AG08396 (cell line): ENCODE data around the gene CPS1.

Source experiments
- DNase-seq: peaks from one replicate; pipeline ENCODE4 v3.0.0; 2012; ENCODE audit warnings: low spot score, mixed read lengths

The CPS1 gene

DNA sequence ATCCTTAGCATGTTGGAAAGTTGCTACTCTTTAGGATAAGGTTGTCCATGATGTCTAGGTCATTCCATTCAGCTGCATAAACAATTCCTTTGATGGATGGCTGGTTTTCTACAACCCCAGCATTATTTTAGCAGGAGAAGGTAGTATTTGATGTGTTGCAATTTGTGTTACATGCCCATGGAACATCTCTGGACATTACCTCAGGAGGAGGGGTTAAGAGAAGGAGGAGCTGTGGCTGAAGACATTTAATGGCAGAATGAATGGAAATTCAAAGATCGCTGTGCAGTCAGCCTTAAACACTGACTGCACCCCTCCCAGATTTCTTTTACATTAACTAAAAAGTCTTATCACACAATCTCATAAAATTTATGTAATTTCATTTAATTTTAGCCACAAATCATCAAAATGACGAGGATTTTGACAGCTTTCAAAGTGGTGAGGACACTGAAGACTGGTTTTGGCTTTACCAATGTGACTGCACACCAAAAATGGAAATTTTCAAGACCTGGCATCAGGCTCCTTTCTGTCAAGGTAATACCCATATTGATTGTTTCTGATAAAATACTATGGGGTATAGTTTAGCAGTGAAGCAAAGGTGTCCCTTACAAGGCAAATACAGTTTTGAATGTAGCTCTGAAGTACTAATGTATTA lies at the start of gene CPS1:
CPS1 (plus strand) TSS at position 271 of the 652 bp plus-strand sequence; CDS start at position 406, 135 bp downstream.
- DNase-seq, result no peak

- no peak for DNase-seq
Observed at GRCh38 chr2:210515911-210516310, 40.5 kb upstream of the CPS1 start.

DNA sequence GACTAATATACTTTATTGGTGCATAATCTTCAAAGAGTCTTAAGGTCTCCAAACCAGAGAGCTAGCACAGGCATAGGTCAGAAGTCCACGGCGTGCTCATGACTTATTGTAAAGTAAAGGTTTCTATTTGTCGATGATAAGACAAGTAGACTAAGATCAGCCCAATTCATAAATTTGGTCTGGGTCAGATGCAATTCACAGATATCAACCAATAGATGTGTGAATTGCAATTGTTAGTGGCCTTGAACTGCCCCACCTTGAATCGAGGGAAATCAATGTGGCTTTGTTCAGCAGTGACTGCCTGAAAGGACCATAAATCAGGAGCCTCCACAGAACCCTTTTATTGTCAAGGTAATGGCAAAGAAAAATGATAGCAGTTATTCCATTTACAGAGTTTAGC lies 39.1 kb upstream of the CPS1 start:
- no peak for DNase-seq

GRCh38 chr2:210519594-210519993 lies 36.8 kb upstream of the CPS1 start:
- DNase-seq, result no peak

DNA sequence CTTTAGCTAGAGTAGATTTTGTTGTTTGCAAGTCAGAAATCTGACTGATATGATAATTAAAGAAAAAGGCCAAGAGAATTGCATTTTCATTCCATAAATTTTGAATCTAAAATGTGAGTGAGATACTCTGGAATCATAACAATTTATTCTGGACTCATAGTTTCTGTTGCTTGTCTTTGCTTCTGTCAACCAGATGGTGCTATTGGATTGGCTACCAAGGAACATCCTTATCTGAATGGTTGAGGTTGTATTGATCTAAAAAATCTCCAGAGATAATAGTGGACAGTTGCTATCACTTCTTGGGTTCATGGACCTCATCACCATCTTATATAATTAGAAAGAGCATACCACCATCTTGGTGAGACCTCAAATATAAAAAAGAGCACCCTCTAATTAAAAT lies 34.0 kb upstream of the CPS1 start:
- DNase-seq, result no peak

GRCh38 chr2:210523650-210524289 lies 32.6 kb upstream of the CPS1 start:
- DNase-seq, result no peak

DNA sequence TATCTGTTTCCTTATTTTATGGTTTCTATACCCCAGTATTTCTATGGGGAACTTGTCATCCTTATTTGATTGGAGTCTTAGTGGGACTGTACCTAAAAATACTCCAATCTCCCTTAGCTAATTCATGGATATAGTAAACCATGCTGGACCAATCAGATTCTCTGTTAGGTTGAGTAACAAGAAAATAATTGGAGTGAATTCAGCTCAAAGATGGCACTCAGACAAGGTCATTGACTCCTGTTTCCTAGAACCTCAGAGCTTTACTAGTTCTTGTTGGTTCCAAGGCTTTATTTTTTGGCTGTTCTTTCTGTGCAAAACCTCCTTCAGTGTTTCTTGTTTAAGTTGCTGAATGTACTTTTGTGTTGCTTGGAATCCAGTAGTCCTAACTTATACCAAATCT lies 31.9 kb upstream of the CPS1 start:
- no peak for DNase-seq

GRCh38 chr2:210527286-210527685 lies 29.1 kb upstream of the CPS1 start:
- no peak for DNase-seq

DNA sequence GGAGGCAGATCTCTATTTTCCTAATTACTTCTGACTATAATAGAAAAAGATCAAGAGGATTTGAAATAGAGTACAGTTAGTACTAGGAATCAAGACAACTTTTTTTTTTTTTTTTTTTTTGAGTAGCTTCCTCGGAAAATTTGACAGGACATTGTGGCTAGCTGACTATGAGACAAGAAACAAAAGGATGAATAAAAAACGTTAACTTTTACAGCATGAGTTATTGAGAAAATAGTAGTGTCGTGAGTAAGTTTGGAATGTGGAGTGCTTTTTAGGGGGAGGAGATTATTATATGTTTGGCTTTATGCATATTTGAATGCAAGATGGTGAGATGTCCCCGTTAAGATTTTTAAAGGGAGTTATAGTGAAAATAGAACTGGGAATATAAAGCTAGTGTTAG lies 27.7 kb upstream of the CPS1 start:
- DNase-seq, result no peak

- DNase-seq, result no peak
Observed at GRCh38 chr2:210531050-210531449, 25.3 kb upstream of the CPS1 start.

- no peak for DNase-seq
Observed at GRCh38 chr2:210531482-210531881, 24.9 kb upstream of the CPS1 start.

- no peak for DNase-seq
Observed at GRCh38 chr2:210533389-210533788, 23.0 kb upstream of the CPS1 start.

DNA sequence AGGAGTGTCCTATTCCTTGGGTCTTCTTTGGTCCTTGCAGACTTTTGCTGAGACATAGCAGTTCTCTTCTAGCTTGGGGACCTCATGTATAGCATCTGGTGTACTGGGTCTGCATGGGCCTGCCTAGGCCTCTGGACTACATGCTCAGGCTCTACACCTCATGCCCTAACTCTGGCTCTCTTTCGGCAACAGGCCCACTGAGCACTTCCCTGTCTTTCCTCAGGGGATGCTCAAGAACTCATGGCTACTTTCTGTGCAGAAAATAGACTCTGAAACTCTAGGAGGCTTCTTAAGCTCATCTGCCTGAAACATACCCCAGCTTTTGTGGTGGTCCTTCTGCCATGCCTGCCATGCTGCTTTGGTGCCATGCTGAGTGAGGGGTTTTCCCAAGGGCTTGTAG lies 21.5 kb upstream of the CPS1 start:
- DNase-seq, result no peak

- no peak for DNase-seq
Observed at GRCh38 chr2:210536973-210537650, 19.3 kb upstream of the CPS1 start.

DNA sequence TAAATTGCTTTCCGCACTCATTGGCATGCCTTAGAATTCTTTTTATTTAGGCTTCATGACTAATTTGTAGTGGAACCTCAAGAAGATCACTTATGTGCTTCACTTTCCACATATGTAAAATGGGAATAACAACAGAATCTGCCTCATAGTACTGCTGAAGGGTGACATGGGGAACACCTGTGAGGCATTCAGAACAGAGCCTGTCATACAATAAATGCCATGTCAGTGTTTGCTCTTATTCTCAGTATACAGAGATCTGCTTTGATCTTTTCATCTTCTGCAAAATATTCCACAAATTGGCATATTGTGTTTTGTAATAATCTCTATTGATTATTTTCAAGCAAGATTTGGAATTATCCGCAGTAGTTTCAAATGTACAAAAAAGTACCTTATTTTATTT lies 17.4 kb upstream of the CPS1 start:
- no peak for DNase-seq

DNA sequence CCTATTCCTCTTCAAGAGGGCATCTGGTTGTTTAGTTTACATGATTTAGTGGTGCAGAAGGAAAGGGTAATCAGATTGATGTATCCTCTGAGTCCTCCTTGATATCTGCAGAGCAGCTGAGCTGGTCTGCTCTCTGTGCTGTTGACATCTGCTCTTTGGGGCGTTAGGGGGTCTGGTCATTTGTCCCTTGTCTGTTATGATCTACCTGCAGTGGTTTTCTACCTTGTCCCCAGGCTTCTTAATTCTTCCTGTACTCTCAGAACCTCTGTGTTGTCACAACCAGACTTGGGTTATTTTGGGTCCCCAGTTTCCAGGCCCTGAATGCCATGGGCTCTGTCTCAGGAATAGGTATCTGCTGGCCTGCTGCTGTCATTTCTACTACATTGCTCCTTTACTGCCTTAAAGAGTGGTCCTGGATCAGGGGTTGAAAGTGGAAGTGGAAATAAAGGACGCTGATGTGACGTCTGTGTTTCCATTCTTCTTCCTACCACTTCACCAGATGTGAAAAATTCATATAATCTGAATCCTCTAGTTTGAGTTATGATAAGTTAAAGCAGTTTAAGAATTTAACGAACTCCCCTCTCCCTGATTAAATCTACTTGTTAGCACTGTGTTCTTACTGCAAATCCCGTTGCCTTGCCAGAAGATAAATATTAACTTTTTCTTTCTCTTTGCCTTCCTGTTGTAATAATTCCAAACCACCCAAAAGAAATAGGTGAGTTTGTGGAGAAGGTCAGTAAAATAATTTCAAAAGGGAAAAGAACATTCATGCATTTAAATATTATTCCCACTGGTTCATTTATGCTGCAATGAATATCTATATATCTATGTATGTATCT lies 16.6 kb upstream of the CPS1 start:
- no peak for DNase-seq

DNA sequence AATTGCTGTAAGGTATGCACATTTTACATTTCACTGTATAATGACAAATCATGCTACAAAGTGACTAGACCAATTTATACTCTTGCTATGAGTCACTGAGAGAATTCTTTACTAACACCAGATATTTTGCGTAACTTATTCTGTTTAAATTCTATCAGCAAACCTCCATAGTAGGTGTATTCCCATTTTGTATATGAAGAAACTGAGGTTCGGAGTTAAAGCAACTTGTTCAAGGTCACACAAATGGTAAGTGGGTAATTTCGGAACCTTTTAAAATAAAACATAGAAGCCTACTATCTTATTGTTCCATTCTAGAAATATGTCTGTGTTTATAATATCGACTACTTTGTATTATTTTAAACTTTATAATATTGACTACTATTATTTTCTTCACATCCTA lies 15.9 kb upstream of the CPS1 start:
- no peak for DNase-seq

DNA sequence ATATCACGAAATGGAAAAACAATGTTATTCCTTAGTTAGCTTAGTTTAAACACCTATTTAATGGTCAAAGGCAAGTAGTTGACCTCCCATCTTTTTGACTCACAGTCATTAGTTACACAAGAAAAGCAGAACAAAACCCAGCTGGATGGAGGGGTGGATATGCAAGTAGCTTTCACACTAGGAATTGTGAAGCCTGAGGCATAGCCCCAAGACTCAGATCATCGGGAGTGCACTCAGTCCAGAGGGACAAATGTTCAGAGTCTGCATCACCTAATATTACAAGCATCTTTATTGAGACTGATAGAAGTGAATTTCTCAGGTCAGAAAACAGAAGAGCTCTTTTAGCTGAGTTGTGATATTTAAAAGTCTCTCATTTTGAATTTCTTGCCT lies 15.5 kb upstream of the CPS1 start:
- no peak for DNase-seq

DNA sequence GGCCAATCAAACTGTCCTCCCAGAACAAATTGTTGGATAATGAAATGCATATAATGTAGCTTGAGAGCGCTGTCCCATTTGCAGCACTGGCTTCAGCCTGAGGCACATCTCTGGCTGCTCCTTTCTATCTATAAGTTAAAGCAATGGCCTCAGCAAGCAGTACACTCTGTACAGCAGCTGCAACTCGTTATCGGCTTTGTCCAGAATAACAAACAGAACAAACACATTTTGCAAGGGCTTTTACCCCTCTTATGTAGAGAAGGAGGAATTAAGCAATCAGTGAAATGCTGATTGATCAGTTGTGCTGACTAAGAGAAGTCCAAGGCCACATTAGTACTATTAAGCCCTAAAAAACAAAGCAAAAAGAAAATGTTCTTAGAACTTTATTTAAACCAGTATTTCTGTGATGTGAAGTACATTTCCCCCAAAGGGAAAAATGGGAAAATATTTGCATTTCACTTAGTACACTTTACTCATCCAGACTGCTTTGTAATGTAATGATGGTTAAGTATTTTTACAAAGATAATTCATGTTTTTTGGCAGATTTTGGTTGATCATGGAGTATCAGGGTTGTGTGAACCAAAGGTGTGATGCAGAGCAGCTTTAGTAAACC lies 15.0 kb upstream of the CPS1 start:
- DNase-seq, result no peak

DNA sequence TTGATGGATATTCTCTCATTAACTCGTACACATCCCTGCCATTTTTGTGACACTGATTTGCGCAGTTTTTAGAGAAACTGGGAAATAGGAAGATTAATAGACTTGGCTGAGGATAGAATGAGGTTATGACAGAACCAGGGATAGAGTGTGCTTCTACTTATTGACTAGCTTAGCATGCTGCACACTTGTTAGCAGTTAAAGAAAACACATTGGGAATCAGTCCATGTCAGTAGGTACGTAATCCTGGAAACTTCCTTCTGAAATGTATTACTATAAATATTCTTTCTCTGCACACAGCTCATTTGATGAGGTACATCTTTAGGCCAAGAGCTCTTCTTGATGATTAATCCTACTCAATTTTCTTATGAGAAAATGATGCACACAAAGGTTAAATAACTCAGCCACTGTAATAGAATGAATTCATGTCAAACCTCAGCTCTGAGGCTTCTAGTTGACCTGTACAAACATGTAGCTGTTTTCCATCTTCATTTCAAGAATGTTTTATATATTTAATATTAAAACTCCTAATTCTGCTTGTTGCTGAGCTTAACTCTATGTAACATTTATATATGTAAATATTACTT lies 12.3 kb upstream of the CPS1 start:
- no peak for DNase-seq

DNA sequence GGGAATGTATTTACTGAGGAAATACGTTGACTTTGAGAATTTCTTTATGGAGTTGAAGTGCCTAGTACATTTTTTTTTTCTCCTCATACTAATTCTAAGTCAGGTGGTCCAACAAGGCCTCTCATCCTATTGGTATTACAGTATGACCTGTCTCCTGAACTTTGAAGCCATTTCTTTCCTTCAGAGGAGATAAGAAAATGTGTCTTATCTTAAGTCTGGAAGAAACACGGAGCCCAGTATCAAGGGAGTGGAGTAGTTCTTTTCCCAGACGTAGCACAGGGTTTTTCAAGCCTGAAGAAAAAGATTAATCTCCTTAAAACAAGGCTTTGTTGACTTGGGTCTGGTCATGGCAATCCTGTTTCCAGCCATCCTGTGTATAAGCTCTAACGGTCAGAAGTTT lies 11.6 kb upstream of the CPS1 start:
- DNase-seq, result no peak
